GM21723 (cell line): ENCODE measurements around the gene SCAMP2.

Source experiments
- ATAC-seq: cut with Tn5 transposase; IDR thresholded peaks from one replicate; pipeline ENCODE4 v1.9.1; 2021; ENCODE audit warnings: mild to moderate bottlenecking, moderate library complexity; ENCODE audit not compliant: unreplicated experiment

Gene SCAMP2

DNA sequence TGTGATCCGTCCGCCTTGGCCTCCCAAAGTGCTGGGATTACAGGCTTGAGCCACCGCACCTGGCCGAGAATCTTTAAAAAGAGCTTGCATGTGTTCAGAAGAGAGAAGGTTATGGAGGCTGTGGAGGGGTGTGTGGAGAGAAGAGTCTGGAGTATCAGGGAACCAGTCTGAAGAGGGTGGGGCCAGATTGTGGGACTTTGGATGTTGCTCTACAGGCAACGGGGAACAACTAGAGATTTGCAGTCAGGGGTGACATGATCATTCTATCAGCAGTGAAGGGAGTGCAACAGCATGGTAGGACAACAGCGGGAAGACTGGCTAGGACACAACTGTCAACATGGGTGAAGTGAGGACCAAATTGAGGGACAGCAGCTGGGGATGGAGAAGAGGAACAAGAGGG is 8.9 kb downstream of the SCAMP2 start:
- ATAC-seq, result no peak

DNA sequence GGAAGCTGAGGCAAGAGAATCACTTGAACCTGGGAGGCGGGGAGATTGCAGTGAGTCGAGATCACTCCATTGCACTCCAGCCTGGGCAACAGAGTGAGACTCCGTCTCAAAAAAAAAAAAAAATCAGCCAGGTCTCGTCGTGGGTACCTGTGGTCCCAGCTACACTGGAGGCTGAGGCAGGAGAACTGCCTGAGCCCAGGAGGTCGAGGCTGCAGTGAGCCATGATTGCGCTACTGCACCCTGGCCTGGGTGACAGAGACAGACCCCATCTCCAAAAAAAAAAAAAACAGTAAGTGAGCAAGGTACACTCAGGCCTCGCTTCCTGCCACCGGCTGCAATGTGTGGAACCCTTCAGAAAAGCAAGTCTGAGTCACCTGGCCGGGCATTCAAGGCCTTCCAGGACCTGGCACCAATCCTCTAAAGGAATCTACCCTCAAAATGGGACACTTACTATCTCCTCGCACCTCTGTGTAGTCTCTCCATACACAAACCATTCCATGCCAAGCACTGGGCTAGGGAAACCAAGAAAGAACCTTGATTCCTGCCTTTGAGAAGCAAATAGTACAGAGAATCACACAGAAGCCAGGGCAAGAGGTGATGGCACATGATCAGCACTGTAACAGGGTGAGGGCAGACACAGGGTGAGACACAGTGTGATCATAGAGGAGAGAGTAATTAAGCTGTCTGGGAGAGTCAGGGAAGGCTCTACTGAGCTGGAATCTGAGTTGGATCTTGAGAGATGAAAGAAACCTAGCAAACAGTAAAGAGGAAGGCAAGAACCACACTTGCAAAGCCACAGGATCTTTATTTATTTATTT is 9.7 kb downstream of the SCAMP2 start:
- no peak for ATAC-seq

DNA sequence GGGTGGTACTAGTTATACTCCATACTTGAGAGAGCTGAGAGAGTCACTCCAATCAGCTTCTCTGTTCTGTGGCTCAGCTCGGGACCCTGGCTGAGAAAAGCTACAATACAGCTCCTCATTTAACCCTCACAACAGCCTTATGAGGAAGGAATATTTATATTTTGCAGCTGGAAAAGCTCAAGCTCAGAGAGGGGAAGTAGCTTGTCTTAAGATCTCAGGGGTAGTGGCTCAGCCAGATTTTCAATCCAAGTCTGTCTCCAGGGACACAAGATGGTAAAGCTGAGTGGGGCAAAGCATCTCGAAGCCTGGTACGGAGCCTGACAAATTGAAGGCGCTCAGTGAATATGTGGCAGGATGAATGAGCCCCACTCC is 14.8 kb downstream of the SCAMP2 start:
- no peak for ATAC-seq

DNA sequence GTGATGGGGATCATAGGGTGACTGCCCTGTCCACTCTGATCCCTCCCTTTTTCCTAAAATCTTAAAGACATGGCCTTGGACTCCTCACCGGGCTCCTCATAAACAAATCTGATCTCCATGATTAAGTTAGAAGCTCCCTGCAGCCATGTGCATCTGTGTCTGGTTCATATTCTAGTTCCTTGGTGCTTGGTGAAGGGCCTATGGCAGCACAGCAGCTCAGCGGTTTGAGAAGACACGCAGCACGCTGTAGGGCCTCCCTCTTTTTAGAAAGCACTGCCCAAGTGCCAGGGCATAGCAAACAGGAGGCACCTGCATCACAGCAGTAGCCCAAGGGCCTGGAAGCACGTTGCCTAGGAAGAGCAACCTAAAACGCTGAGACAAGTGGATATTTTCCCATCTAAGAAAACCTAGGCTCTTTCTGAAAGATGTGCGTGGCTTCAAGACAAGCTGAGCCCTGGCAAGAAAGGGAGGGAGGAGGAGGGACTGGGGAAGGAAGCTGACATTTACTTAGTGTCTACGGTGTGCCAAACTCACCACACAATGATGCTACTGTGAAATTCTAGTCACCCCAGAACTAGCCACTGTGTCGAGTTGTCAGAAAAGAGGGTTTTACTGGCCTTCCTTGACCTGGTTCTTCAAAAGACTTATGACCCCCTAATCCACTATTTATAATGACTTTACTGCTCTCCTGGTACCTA is 15.3 kb downstream of the SCAMP2 start:
- ATAC-seq, result peak; percentile 14

DNA sequence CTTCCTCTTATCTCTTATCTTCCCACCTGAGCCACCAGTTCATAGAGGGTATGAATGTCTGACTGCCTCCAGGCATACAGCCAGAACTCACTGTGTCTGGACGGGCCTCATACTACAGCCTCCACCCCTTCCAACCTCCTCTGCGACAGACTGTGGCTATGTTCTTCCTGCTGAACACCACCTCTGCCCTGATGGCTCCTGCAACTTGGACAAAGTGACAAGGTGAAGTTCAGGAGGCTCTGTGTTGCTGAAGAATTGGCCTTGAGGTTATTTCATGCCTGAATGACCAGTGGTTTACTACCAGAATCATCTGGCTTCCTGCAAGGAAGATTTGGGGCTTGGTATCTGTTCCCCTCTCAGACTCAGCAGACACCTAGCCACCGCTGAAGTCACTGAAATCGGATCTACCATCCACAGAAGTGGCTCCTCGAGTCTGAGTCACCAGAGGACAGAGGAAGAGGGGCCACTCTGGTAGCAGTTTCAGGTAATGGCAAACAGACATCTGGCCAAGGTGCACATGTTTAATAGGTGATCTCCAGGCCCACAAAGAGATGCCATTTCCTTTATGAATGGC is 16.0 kb downstream of the SCAMP2 start:
- ATAC-seq, result peak; percentile 80

DNA sequence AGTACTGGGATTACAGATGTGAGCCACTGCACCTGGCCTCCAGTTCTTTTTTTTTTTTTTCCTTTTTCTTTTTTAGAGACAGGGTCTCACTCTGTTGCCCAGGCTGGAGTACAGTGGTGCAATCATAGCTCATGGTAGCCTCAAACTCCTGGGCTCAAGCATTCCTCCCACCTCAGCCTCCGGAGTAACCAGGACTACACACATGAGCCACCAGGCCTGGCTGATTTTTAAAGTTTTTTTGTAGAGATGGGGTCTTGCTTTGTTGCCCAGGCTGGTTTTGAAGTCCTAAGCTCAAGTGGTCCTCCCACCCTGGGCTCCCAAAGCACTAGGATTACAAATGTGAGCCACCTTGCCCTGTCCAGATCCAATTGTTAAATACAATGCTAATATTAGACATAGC is 16.6 kb downstream of the SCAMP2 start:
- no peak for ATAC-seq

DNA sequence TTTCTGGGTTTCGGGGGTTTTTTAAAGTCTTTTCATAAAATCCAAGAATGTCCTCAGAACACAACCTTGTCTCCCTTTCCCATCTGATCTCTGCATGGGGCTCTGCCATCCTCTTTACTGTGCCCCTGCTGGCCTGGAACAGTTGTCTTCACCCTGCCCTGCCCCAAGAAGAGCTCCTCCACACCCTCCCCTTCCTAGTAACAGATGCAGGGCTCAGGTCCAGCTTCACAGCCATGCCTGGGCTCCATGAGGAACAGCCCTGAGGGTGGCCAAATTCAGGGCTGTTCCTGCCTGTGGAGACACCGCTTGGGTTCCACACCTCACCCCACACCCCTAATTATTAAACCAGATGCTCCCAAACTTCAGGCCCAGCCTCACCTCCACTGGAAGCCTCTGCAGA is 17.3 kb downstream of the SCAMP2 start:
- no peak for ATAC-seq

DNA sequence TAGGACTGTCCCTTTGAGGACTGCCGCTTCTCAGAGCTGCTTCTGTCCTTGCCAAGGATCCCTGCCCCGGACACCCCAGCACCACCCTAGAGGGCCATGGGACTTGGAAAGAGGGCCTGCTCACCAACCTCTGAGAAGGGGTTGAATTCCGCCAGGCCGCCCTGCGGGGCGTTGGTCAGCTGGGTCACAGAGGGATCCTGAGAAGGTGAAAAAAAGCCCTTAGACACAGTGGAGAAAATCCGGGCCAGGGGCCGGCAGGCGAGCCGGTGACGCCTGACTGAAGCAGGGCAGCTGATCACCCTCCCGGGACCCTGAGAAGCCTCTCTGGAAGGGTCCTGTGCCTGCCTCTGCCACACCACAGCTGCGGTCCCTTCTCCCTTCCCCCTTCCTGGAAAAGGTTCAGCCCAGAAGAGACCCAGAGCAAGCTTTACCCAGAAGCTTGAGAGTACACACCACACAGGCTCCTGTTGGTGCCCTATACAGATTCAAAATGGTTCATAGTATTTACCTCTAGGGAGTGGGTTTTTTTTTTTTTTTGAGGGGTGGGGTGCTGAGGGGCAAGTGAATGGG is 18.6 kb downstream of the SCAMP2 start:
- no peak for ATAC-seq

DNA sequence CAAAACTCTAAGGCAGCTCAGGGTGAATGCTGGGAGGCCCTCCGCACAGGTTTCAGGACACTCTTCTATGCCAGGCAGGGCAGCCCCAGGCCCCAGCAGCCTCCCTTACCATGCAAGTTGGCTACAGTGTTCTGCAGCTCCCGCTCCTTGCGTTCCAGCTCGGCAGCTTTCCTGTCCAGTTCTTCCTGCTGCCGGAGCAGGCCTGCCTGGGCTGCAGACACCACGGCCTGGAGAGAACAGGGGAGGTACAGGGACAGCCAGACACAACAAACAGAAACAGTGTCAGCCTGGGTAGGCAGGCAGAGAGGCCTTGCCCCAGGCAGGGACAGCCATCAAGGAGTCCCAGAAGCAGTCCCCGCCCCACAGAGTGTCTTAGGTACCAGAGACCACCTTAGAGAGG is 21.2 kb downstream of the SCAMP2 start:
- no peak for ATAC-seq

DNA sequence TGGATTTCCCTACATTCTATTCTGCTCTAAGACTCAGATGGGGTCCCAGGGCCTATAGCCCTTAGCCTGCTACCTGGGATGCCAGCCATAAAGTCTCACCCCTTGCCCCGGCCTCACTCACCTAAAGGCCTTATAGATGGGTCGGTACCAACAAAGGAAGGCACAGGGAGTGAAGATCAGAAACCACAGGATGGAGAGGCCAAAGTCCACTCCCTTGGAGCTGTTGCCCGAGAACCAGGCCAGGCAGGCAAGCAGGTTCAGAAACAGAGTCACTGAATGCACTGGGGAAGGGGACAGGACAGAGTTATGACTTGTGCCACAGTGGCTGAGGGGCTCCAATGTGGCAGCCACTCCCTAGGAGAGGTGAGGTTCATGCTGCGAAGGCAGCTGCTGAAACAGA is 22.8 kb downstream of the SCAMP2 start:
- ATAC-seq, result no peak

DNA sequence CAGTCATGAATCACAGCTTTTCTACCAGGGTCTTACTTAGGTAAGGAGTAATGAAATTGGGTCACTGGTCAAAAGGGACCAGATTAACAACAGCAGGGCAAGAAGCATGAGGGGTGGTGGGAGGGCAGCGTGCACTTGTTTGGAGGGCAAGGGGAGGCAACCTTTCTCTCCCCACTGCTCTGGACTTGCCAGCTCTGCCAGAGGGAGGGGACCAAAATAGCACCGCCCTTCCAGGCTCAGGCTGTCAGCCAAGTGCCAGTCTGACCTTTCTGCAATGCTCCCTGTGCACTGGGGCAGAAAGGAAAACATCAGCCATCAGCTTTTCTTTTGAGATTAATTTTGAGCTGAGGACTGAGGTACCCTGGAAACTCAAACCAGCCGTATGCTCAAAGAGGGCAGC is 25.7 kb downstream of the SCAMP2 start:
- no peak for ATAC-seq

DNA sequence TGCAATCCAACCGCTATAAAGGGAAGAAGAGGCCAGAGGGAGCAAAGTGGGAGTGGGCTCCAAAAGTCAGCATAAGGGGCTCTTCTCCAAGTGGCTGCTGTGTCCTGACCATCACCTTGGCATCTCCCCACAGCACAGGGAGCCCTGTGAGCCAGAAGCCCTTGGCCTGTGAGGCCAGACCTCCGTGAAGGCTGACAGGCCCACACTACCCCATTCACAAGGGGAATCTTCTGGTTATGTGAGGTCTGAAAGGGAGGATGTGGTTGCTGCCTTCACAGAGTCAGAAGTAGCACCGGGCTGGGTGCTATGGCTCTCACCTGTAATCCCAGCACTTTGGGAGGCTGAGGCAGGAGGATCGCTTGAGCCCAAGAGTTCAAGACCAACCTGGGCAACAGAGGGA is 27.6 kb downstream of the SCAMP2 start:
- ATAC-seq, result no peak

DNA sequence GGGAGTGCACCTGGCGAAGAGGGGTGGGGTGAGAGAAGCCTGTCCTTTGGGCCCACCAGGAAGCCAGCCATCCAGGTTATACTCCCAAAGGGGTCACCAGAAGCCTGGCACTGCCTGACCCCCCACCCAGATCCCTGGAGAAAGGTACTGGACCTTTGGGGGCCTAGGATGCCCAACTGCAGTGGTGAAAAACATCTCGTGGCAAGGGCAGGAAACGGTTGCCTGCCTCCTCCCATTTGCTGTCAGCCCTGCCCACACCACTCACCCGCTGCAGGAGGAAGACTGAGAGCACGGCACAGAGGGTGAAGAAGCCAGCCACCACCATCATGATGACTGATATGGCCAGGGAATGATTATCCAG is 28.0 kb downstream of the SCAMP2 start:
- no peak for ATAC-seq

DNA sequence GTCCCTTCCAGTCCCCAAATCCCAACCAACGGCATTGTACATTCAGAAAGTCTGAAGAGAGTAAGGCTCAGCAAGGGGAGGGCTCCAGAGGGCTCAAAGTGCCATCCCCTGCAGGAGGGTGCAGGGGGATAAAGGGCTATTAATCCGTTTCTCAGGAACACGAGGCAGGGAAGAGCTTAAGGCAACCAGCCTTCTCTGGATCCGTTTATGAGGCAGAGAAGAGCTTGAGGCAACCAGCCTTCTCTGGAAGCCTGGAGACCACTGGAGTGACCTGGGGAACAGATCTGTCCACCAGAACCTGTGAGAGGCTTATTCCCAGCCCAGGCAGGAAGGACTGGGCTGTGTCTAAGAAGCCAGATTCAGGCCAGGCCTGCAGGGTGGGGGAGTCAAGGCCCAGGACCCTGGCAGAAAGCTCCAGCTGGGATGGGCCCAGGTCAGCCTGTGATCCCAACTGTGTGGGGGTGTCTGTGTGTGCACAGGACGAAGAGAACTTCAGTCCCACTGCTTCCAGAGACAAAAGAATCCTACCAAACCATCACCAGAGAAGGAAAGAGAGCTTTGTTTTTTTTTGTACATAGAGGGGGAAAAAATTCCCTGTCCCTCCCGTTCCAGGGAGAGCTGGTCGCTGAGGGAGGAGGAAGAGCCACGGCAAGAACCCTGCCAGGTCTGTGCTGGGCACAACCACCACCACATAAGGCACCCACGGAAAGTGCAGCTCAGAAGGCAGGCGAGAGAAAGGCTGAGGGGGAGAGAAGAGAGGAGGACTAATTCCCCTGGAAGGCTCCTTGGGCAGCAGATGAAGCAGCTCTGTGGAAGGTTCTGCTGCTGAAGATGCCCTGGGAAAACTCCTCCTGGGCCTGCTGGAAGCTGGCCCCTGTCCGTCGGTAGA is 28.6 kb downstream of the SCAMP2 start:
- ATAC-seq, result no peak

DNA sequence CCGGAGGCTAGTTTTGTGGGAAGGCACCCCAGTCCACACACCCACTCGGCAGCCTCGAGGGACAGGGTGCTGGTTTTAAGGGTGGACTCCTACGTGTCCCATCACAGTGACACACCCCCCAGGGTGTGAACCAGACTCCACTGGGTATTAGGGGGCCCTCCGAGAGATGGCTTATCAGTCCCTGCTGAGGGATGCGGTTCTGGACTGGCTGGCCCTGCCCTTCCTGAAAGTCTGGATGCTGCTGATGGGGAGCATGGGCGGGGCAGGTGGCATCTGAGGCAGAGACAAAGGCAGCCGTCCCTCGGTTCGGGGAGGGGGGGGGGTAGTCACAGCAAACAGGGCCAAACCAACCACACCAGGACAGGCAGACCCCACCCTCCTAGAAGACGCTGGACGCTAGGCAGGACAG is 29.3 kb downstream of the SCAMP2 start:
- ATAC-seq, result no peak

DNA sequence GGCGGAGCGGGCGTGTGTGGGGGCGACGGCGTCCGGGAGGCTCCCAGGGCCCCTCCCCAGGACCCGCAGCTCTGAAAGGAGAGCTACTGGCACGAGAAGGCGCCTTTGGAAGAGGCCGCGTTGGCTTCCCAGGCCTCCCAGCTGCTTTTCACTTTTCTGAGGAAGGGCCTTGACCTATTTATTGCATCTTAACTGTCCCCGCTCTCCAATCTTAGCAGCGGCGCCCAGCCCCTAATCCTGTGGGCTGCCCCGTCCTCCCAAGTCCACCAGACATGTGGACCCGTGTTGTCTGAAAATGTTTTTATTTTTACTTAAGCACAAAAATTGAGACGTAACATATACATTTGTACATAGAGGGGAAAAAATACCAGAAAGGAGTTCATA is 29.7 kb downstream of the SCAMP2 start:
- ATAC-seq, result no peak

DNA sequence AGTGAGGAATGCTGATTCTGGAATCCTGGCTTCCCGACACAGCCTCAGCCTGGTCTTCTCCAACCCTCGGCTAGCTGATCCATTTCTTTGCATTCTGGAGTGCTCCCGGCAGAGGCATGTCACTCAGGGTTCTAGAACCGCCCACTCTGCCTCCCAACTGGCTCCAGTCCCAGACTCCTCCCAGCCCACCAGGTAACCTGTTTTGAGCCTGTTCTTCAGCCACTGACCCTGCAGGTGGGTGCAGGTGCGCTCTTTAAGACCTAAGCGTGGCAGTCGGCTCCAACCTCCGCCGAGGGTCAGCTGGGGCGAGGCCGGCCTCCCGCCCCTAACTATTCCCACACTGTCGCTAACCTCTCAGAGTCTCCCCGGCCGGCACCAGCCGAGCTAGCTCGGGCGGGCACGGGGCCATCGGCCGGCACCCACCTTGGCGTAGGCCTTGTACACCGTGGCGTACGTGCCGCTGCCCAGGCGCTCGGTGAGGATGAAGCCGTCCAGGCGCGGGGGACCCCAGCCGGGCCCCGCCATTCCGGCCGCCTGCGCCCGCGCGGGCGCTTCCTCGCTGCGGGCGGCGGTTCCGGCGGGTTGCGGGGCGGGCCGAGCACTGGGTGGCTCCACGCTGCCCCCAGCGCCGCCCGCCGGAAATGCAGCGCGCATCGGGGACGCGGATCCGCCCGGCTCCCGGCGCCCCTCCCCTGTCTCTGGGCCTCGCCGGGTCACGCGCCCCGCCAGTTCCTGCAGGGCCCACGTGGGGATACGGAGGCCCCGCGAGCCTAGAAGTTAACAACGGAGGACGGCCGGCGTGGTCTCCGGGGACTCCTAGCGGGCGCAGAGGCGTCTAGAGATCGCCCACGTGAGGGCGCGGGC is 30.4 kb downstream of the SCAMP2 start, which contains the start of gene ULK3:
TSS of gene ULK3 (minus strand) at position 576 of the 864 bp plus-strand sequence. CDS start at position 525, 51 bp downstream.
- peak; percentile 75 for ATAC-seq

DNA sequence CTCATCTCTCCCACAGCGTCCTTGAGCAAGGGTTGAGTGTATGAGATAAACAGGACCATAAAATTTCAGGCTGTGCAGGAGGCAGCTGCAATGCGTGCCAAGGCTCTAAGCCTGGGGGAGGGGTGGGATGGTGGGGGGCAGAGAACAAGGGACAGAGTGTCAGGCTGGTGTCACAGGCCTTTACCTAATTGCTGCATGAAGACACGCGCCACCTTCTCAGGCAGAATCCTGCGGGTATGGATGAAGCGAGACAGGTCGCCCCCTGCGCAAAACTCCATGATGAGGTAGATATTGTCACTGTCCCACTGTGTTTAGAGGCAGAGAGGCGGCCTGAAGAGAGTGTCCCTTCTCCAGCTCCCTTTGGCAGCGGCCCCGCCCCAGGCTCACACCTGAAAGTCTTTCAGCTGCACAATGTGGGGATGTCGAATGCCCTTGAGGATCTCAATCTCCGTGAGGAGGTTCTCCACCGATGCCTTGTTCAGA is 31.2 kb downstream of the SCAMP2 start:
- no peak for ATAC-seq

DNA sequence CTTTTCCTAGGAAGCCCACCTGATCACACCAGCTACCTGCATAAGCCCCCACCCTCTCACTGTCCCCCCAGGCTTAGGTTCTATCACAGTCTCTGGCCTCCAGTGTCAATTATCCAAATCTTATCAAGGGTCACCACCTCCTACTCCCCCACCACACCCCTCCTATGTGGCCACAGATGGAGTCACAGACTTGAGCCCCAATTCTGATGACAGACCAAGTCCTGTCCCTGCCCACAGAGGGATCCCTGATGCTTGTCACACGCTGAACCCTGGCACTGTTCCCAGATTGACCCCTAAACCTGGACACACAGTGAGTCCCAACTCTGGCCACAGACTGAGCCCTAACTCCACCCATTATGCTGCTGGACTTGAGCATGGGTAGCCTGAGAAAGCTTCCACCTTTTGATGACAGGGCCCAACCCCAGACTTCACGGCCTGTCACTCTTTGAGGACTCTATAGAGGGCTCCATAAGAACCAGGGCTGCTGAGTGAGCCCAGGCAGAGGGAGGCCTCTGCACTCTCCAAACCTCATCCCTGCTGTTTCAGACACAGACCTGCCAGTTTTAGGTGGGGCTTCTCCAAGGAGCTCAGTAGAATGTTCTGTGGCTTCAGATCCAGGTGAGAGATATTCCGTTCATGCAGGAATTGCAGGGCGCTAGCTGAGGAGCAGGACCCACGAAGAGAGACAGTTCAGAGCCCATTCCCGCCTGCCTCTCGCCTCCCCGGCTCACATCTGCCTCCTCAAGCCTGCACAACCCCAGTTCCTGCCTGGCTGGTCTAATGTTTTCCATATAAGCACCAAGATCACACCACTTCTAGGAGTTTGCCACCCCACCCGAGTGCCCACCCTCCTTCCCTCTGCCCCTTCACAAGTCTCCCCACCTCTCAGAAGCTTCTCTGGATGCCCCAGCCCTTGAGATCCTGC is 32.1 kb downstream of the SCAMP2 start:
- no peak for ATAC-seq
